CD14-positive monocyte (primary cell): ENCODE data around the gene PKHD1. TPM values are rescaled to one million over a fixed set of nuclear protein-coding genes. Genes with fewer than 3 reads are reported as not detected.

Experiments
- DNase-seq, 3 donors: peaks; one replicate each; pipeline ENCODE4 v3.0.0-alpha.2; 2011 to 2022
- H2AFZ ChIP-seq: 2 replicates; pipeline ENCODE4 v1.6.0; 2012; ENCODE audit warnings: mild to moderate bottlenecking, low read depth, low read length, inconsistent platforms; ENCODE audit not compliant: insufficient read depth, poor library complexity, severe bottlenecking
- H3K27ac ChIP-seq, 2 donors: 1 replicate in 1 of 2; 2 replicates in 1 of 2; pipeline ENCODE4 v1.5.1; 2012 to 2013; ENCODE audit warnings: low read length in 2 of 2, control low read depth in 1 of 2, inconsistent platforms in 1 of 2, low read depth in 1 of 2, mild to moderate bottlenecking in 1 of 2
- H3K27me3 ChIP-seq, 2 donors: one replicate each; pipeline versions ENCODE4 v1.6.0 to v1.6.1; 2011 to 2013; ENCODE audit warnings: low read length in 2 of 2; ENCODE audit not compliant: control insufficient read depth in 2 of 2, insufficient read depth in 2 of 2
- H3K36me3 ChIP-seq, 2 donors: replicated peaks in 1 of 2; 1 replicate in 1 of 2; 2 replicates in 1 of 2; pipeline versions ENCODE4 v1.5.1 to v1.6.1; 2012 to 2013; ENCODE audit warnings: low read length in 2 of 2, control low read depth in 1 of 2, inconsistent platforms in 1 of 2, mild to moderate bottlenecking in 1 of 2; ENCODE audit not compliant: insufficient read depth in 2 of 2, control insufficient read depth in 1 of 2
- H3K4me1 ChIP-seq, 2 donors: 1 replicate in 1 of 2; 2 replicates in 1 of 2; pipeline versions ENCODE4 v1.5.1 to v1.6.1; 2012 to 2013; ENCODE audit warnings: low read length in 2 of 2, control low read depth in 1 of 2, inconsistent platforms in 1 of 2, mild to moderate bottlenecking in 1 of 2, moderate library complexity in 1 of 2; ENCODE audit not compliant: insufficient read depth in 2 of 2, control insufficient read depth in 1 of 2
- H3K4me2 ChIP-seq: replicated peaks from 2 replicates; pipeline ENCODE3; 2012; ENCODE audit warnings: low read length, moderate library complexity, mild to moderate bottlenecking; ENCODE audit not compliant: poor library complexity, severe bottlenecking; ENCODE audit errors: extremely low read depth
- H3K4me3 ChIP-seq, 3 experiments: fragments of 200-600 bp in 1 of 3; sonication (generic) in 1 of 3; replicated peaks in 1 of 3; 1 replicate in 2 of 3; 2 replicates in 1 of 3; pipeline ENCODE4 v1.5.1; 2011 to 2013; ENCODE audit warnings: low read length in 3 of 3, mild to moderate bottlenecking in 3 of 3, control low read depth in 2 of 3, low read depth in 2 of 3, inconsistent platforms in 1 of 3, moderate library complexity in 1 of 3
- H3K79me2 ChIP-seq: 2 replicates; pipeline ENCODE4 v1.6.0; 2012; ENCODE audit warnings: mild to moderate bottlenecking, control low read depth, inconsistent platforms, low read length, moderate library complexity; ENCODE audit not compliant: insufficient read depth
- H3K9ac ChIP-seq: 2 replicates; pipeline ENCODE4 v1.6.0; 2017; ENCODE audit warnings: low read length, mild to moderate bottlenecking; ENCODE audit not compliant: insufficient read depth, poor library complexity, severe bottlenecking
- H3K9me3 ChIP-seq, 2 donors: replicated peaks in 1 of 2; 1 replicate in 1 of 2; 2 replicates in 1 of 2; pipeline versions ENCODE4 v1.5.1 to v1.6.1; 2012 to 2013; ENCODE audit warnings: low read length in 2 of 2, control low read depth in 1 of 2; ENCODE audit not compliant: control insufficient read depth in 1 of 2, insufficient read depth in 1 of 2
- H4K20me1 ChIP-seq: 2 replicates; pipeline ENCODE4 v1.6.0; 2012; ENCODE audit warnings: mild to moderate bottlenecking, low read length, control low read depth, moderate library complexity; ENCODE audit not compliant: insufficient read depth
- H3K27ac Mint-ChIP-seq, 7 donors: one replicate each; pipeline ENCODE4 v1.8.0; 2020; ENCODE audit warnings: mild to moderate bottlenecking in 7 of 7, mixed read lengths in 7 of 7, moderate library complexity in 6 of 7, inconsistent platforms in 2 of 7
- H3K27me3 Mint-ChIP-seq, 3 donors: one replicate each; pipeline ENCODE4 v1.8.0; 2021 to 2022; ENCODE audit warnings: low read depth in 3 of 3, mild to moderate bottlenecking in 3 of 3, mixed read lengths in 3 of 3, moderate library complexity in 3 of 3, inconsistent platforms in 1 of 3
- H3K36me3 Mint-ChIP-seq, 2 donors: one replicate each; pipeline ENCODE4 v1.8.0; 2020; ENCODE audit warnings: mixed read lengths in 2 of 2, inconsistent platforms in 1 of 2, mild to moderate bottlenecking in 1 of 2
- H3K4me1 Mint-ChIP-seq: one replicate; pipeline ENCODE4 v1.8.0; 2020; ENCODE audit warnings: mild to moderate bottlenecking, mixed read lengths
- H3K4me3 Mint-ChIP-seq, 2 donors: one replicate each; pipeline ENCODE4 v1.8.0; 2020; ENCODE audit warnings: mild to moderate bottlenecking in 2 of 2, mixed read lengths in 2 of 2, moderate library complexity in 1 of 2
- H3K9me3 Mint-ChIP-seq, 7 donors: one replicate each; pipeline ENCODE4 v1.8.0; 2020 to 2022; ENCODE audit warnings: mixed read lengths in 7 of 7, mild to moderate bottlenecking in 6 of 7, moderate library complexity in 6 of 7, inconsistent platforms in 2 of 7
- WGBS: methylation state at CpG from one replicate; pipeline ENCODE4 v1.1.5; 2013; ENCODE audit warnings: missing lambda C conversion rate; ENCODE audit not compliant: insufficient coverage; 5-methylcytosine and 5-hydroxymethylcytosine counted together
- intact Hi-C, 2 donors: fragments of 100-400 bp; cut with micrococcal nuclease; formaldehyde crosslinking; loops; one replicate each; pipeline versions ENCODE4 v1.15.0 to v1.15.1; 2023
- polyA plus RNA-seq, 3 donors: library from polyadenylated mRNA; depleted of rRNA in 1 of 3; unstranded in 2 of 3; stranded (reverse) in 1 of 3; fragments of 300-500 nt in 2 of 3; fragments of >200 nt in 1 of 3; fragmentation: Illumina TruSeq in 2 of 3; gene quantifications; 1 replicate in 2 of 3; 2 replicates in 1 of 3; pipeline ENCODE4 v1.2.3, GENCODE V29; 2012 to 2021
- TF ChIP-seq, protein P1 (sequence below): fragments of 200-600 bp; IDR thresholded peaks from one replicate; pipeline ENCODE4 v1.8.0; 2022; ENCODE audit warnings: antibody characterized with exemption, mild to moderate bottlenecking

Gene PKHD1
- polyA plus RNA-seq, 3 donors: not detected

DNA sequence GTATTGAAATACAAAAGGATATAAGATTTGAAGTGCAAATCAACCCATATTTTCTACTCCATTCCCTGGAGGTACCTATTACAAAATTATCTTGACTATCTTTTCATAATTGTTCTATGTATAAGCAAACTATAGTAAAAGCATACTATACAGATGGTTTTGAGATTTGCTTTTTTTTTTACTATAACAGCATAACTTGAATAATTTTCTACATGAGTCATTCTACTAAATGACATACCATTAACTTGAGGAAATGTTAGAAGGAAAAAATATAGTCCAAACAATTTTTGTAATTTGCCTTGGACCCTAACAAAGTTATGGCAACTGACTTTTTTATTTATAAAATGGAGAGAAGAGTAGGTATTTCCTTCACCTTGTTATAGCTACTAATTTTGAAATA lies 472.7 kb downstream of the PKHD1 start:
- Mint-ChIP-seq H3K36me3 (no peaks in the 10 kb centered on the region), H3K27me3 (peaks cover 2 to 3% (median 2%) of the 10 kb centered on the region in 3 donors), H3K9me3 (peaks cover 0 to 2% (median 0%) of the 10 kb centered on the region in 7 donors), H3K4me3 (no peak overlapping the region), H3K27ac (no peak overlapping the region), H3K4me1 (no peaks in the 10 kb centered on the region)
- H3K9me3 ChIP-seq: no peaks in the 10 kb centered on the region
- no peaks in the 10 kb centered on the region for H3K36me3 ChIP-seq
- H2AFZ ChIP-seq: no peak overlapping the region
- no peaks in the 10 kb centered on the region for H4K20me1 ChIP-seq
- no peak overlapping the region for H3K4me2 ChIP-seq
- no peaks in the 10 kb centered on the region for H3K4me1 ChIP-seq
- no peak overlapping the region for H3K4me3 ChIP-seq
- no peaks in the 10 kb centered on the region for H3K27me3 ChIP-seq
- no peak overlapping the region for H3K27ac ChIP-seq
- intact Hi-C loops: no loop called here
- H3K79me2 ChIP-seq: no peaks in the 10 kb centered on the region
- no peak for DNase-seq
- TF ChIP-seq, protein P1, sequence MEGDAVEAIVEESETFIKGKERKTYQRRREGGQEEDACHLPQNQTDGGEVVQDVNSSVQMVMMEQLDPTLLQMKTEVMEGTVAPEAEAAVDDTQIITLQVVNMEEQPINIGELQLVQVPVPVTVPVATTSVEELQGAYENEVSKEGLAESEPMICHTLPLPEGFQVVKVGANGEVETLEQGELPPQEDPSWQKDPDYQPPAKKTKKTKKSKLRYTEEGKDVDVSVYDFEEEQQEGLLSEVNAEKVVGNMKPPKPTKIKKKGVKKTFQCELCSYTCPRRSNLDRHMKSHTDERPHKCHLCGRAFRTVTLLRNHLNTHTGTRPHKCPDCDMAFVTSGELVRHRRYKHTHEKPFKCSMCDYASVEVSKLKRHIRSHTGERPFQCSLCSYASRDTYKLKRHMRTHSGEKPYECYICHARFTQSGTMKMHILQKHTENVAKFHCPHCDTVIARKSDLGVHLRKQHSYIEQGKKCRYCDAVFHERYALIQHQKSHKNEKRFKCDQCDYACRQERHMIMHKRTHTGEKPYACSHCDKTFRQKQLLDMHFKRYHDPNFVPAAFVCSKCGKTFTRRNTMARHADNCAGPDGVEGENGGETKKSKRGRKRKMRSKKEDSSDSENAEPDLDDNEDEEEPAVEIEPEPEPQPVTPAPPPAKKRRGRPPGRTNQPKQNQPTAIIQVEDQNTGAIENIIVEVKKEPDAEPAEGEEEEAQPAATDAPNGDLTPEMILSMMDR: no peak
- H3K9ac ChIP-seq: no peak overlapping the region

DNA sequence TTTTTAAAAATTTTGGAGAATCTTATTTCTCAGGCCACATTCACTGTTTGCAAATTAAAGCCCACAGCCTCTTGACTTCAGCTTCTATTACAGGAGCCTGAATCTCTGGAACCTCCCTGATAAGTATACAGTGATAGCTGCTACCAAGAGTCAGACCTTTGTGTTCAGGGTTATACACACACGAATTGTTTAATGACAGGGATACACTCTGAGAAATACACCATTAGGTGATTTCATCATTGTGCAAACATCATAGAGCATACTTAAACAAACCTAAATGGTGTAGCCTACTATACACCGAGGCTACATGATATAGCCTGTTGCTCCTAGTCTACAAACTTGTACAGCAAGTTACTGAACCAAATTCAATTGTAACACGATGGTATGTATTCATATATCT lies 473.9 kb downstream of the PKHD1 start:
- Mint-ChIP-seq H3K4me1 (no peaks in the 10 kb centered on the region), H3K36me3 (no peaks in the 10 kb centered on the region), H3K4me3 (no peak overlapping the region), H3K27ac (no peak overlapping the region), H3K27me3 (peaks cover 2 to 3% (median 2%) of the 10 kb centered on the region in 3 donors), H3K9me3 (peaks cover 0 to 2% (median 0%) of the 10 kb centered on the region in 7 donors)
- Histone ChIP-seq H3K4me2 (no peak overlapping the region), H3K27ac (no peak overlapping the region), H3K4me3 (no peak overlapping the region), H4K20me1 (no peaks in the 10 kb centered on the region), H2AFZ (no peak overlapping the region), H3K4me1 (no peaks in the 10 kb centered on the region), H3K27me3 (no peaks in the 10 kb centered on the region), H3K9me3 (no peaks in the 10 kb centered on the region), H3K36me3 (no peaks in the 10 kb centered on the region), H3K79me2 (no peaks in the 10 kb centered on the region), H3K9ac (no peak overlapping the region)
- no peak for DNase-seq
- TF ChIP-seq, protein P1: no peak
- intact Hi-C loops: no loop called here
- WGBS: no CpG with 5 or more reads among the region's 3 CpGs
